Measurements from ENCODE around the gene PFKFB1. TPM values are rescaled to one million over a fixed set of nuclear protein-coding genes. Genes with fewer than 3 reads are reported as not detected.

Gene PFKFB1
- 0.22 TPM for total RNA-seq
- long read RNA-seq, result 0 reads

DNA sequence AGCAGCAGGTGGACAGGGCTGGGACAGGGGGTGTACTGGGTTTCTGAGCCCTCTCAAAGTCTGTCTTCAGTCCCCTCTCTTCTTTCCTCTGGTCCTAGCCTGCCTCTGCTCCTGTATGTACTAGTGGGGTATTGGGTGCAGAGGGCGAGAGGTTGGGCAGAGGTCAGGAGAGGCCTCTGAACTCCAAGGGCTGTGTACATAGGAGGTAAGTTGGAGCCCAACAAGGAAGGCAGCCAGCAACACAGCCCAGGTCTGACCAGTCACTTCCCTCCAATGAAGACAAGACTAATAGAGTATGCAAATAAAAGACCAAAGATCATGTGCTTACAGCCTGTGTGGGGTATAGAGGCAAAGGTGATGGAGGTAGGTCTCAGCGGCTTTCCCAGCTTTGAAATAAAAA is at the start of gene PFKFB1:
PFKFB1 (minus strand) TSS at position 90 of the 400 bp plus-strand sequence. CDS start 181 bp downstream, outside the sequence.
- intact Hi-C loops (cut with micrococcal nuclease), result no loop called here
- DNase-seq, result no peak
- ATAC-seq, result no peak

- intact Hi-C loops (cut with micrococcal nuclease), result no loop called here
- DNase-seq (no peak), ATAC-seq (no peak)
Measured at GRCh38 chrX:55041514-55041913, 47.5 kb upstream of the PFKFB1 start.

GRCh38 chrX:55039471-55039870 is 45.5 kb upstream of the PFKFB1 start:
- intact Hi-C loops (cut with micrococcal nuclease), result no loop called here
- DNase-seq (no peak), ATAC-seq (no peak)

DNA sequence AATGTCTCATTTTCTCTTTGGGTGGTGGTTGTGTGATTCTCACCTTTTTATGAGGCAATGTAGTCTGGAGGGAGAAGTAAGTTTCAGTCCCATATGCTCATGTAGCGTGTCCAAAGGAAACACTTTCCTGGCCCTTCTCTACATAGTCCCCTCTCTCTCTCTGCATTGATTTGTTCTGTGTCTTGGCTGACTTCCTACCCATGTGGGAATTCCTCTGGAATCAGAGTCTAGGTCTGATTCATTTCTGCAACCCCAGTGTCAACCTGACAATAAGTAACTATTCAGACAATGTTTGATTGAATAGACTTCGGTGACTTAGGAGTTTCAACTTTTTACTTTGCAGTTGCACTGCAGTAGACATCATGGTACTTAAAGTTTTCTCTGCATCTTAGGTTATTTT is 39.4 kb upstream of the PFKFB1 start:
- ATAC-seq, result no peak
- no peak for DNase-seq
- intact Hi-C loops (cut with micrococcal nuclease), result no loop called here

- intact Hi-C loops (cut with micrococcal nuclease), result no loop called here
- ATAC-seq, result no peak
Measured at GRCh38 chrX:55030271-55031205, 36.5 kb upstream of the PFKFB1 start, which contains the start of gene ALAS2. ALAS2 (minus strand) TSS chrX:55030977; CDS start chrX:55026000, 4,977 bp downstream.

DNA sequence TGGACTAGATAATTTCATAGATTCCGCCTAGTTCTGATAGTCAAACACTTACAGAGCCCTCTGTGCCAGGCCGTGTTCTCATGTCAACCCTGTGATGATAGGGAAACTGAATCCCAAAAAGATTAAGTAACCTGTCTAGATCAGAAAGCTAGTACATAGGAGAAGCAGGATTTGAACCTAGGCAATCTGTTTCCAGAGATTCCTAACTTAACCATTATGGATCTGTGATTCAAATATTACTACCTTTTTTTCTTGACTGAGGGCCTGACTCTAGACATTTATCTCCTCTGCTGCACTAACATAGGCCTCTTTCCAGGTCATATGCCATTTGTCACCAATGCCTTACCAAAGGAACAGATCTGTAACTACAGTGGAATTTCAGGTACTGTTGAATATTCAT is 35.3 kb upstream of the PFKFB1 start:
- ATAC-seq (no peak), DNase-seq (no peak)
- intact Hi-C loops (cut with micrococcal nuclease), result no loop called here

More at GRCh38 chrX:55030271-55031205, 36.5 kb upstream of the PFKFB1 start, which contains the start of gene ALAS2:
- no peak for DNase-seq

DNA sequence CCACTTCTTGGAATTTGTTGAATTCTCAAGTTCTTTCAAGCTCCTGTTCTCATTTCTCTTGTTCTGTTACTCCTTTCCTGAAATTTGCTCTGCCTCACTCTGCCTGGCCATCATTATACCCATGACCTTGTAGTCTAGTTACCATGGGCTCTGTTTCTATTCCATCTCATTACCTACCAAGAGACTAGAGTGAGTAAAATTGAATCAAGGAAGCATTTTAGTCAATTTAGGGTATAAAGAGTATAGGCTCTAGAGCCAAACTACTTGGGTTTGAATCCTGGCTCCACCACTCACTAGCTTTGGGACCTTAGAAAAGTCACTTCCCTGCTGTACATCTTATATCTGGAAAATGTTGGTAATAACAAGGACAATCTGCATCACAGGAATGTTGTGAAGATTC is 34.6 kb upstream of the PFKFB1 start:
- DNase-seq (no peak), ATAC-seq (no peak)
- intact Hi-C loops (cut with micrococcal nuclease), result no loop called here

- DNase-seq (no peak), ATAC-seq (no peak)
- intact Hi-C loops (cut with micrococcal nuclease), result no loop called here
Measured at GRCh38 chrX:55028040-55028439, 34.1 kb upstream of the PFKFB1 start.

- DNase-seq, result no peak
- ATAC-seq, result no peak
- intact Hi-C loops (cut with micrococcal nuclease), result no loop called here
Measured at GRCh38 chrX:55026840-55027239, 32.9 kb upstream of the PFKFB1 start.

DNA sequence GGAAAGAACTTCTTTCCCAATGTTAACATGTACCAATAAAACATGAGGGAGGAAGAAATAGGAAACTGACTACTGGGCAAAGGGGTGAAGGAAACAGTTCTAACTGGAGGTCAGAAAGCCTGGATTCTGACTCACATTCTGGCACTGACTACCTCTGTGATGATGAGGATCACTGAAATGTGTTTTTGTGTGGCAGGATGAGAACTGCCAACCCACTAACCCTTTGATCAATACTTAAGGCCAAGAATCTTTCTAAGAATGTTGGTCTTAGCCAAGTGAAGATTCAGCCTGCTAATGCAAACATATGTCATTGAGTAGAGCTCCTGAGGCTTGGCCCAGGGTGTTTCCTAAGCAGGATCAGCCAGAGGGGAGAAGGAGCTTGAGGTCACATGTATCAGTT is 32.2 kb upstream of the PFKFB1 start:
- intact Hi-C loops (cut with micrococcal nuclease), result no loop called here
- ATAC-seq (no peak), DNase-seq (no peak)

DNA sequence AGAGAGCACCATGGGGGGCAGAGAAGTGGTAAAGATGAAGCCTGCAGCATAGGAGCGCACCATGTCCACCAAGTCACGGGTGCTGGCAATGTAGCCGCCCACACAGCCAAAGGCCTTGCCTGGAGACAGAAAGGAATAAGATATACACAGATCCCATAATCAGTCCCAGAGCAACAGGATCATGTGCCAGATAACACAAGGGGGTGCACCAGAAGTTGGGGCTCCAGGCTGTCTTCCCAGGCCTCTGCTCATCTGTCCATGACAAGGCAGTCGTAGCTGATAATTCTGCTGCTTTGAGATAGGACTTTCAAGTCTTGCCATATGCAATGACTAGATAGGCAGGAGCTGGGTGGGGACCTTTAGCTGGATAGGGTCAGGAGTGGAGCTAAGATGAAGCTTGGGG is 20.9 kb upstream of the PFKFB1 start:
- intact Hi-C loops (cut with micrococcal nuclease), result no loop called here
- ATAC-seq, result no peak
- DNase-seq, result no peak

GRCh38 chrX:55011294-55011693 is 17.3 kb upstream of the PFKFB1 start:
- intact Hi-C loops (cut with micrococcal nuclease), result no loop called here
- DNase-seq (no peak), ATAC-seq (no peak)

DNA sequence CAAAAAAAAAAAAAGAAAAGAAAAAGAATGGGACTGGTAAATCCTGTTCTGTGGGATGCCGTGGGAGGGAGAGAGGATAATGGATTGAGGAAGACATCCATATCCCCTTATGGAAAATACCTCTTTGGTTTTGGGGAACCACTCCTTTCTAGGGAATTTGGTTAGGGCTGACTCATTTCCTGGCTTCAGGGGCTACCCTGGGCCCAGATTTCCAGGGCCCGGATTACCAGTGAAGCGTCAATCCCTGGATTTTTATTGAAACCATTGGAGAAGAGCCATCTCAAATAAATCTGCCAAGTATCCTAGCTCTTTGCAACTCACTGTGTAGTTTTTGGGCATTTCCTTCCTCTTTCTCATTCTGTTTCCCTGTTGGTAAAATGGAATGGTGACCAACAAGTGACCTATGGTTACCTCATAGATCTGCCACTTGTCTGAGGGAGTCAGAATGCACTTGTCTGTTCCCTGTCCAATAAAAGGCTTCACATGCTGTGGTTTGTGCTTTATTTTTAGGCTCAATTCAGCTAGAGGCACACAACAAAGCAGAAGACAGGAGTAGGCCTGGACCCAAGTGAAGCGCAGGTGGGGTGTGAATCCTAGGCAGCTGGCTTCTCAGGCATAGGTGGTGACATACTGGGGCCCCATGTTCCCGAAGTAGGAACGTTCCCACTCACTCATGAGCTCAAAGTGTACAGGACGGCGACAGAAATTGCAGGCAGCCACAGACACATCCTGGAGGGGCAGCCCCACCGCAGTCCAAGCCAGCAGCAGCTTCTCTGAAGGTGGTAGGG is 14.8 kb upstream of the PFKFB1 start:
- intact Hi-C loops (cut with micrococcal nuclease), result no loop called here
- DNase-seq (peak; percentile 35), ATAC-seq (peak; percentile 92)

- ATAC-seq (peak; percentile 78), DNase-seq (peak; percentile 34)
- intact Hi-C loops (cut with micrococcal nuclease), result no loop called here
Measured at GRCh38 chrX:55007656-55008055, 13.7 kb upstream of the PFKFB1 start.

DNA sequence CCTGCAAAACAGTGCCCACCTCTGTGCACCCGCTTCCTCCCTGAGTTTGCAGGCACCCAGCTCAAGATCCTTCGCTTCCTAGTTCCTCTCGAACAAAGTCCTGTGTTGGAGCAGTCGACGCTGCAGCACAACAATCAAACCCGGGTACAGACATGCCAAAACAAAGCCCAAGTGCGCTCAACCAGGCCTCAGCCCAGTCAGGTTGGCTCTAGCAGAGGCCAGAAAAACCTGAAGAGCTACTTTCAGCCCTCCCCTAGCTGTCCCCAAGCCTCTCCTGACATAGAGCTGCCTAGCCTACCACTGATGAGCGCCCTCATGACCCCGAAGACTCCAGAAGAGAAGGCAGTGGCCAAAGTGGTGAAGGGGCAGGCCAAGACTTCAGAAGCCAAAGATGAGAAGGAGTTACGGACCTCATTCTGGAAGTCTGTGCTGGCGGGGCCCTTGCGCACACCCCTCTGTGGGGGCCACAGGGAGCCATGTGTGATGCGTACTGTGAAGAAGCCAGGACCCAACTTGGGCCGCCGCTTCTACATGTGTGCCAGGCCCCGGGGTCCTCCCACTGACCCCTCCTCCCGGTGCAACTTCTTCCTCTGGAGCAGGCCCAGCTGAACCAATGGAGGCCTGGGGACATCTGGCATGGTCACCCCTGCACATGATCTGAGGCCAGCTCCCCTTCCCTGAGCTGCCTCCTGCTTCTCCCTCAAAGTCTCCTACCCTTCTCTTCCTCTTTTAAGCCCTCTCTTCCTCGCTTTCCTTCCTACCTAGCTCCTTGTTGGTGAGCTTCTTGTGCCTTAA is 13.0 kb upstream of the PFKFB1 start:
- DNase-seq (no peak), ATAC-seq (no peak)
- intact Hi-C loops (cut with micrococcal nuclease), result no loop called here

DNA sequence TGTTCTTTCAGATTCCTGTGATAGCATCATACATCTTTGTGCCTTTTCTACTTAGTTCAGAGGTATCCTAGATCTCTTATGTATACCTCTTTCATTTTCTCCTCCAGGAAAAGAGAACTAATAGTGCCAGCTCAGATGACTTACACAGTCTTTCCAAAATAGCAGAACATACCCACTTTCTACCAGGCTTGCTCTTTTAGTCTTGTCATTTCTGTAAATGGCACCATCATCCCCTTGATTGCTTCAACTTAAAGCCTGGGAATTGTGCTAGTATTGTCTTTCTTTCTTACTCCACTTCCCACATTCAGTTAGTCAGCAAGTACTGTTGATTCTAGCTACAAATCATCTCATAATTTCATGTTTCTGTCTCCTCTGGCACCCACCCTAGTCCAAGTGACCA is 11.3 kb upstream of the PFKFB1 start:
- no peak for ATAC-seq
- no peak for DNase-seq
- intact Hi-C loops (cut with micrococcal nuclease), result no loop called here

DNA sequence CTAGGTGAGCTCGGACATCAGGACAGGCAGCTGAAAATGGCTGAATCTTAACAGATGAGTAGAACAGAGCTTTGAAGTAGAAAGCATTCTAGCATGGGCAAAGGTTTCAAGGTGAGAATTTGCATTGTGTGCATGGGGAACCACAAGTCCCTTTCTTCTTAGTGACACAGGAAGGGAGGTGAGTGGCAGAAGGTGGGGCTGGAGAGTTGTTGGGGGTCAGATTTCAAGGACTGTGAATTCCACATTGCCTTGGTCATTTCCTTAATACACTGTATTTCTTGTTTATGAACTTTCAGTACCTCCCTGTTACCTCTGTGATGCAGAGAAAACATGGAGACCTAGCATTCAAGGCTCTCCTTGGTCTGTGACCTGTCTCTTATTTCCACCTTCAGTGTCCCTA is 10.2 kb upstream of the PFKFB1 start:
- DNase-seq, result no peak
- ATAC-seq, result no peak
- intact Hi-C loops (cut with micrococcal nuclease), result no loop called here

DNA sequence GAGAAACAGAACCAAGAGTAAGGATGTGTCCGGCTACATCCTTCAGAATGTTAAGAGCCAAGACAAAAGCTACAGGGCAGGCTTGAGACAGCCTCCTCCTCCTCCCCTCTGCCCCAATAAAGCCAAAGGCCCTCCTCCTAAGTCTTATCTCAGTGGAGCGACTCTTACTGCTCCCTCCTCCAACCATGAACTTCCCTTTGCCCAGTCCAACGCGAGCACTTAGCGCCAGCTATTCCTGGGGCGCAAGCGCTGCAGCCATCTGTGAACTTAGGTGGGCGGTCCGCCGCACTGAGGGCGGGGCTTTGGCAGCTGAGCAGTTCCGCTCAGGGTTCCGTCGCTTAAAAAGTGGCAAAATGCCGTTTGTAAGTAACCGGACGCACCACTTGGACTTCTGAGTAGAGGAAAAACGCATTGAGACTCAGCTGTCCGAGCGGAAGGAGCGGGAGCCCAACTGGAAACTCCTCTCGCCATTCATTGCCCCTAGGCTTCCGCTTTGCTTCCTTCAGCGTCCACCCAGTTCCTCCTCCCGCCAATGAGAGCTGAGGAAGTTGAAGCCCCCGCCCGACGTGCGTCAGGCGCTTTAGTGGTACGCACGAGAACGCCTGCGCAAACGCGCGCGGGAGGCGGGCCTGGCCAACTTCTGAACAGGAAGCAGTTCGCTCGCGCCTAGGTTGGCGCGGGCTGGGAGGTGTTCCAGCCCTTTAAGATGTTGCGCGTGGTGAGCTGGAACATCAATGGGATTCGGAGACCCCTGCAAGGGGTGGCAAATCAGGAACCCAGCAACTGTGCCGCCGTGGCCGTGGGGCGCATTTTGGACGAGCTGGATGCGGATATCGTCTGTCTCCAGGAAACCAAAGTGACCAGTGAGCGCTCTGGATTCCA is 6.0 kb upstream of the PFKFB1 start, which contains the start of gene APEX2:
APEX2 (plus strand) TSS at position 647 of the 882 bp plus-strand sequence; CDS start at position 707, 60 bp downstream.
- intact Hi-C loops (cut with micrococcal nuclease), result no loop called here
- DNase-seq (peak; percentile 94), ATAC-seq (peak; percentile 98)

All from left ventricle myocardium superior (tissue), 1 donor.